Brain pericyte (primary cell): Measurements from ENCODE around the gene TP63.

Experiments
- DNase-seq: peaks from one replicate; pipeline ENCODE4 v3.0.0-alpha.2; 2012; ENCODE audit warnings: low read depth, low spot score

Gene TP63

GRCh38 chr3:189809583-189809982, 178.4 kb downstream of the TP63 start:
- no peak for DNase-seq

DNA sequence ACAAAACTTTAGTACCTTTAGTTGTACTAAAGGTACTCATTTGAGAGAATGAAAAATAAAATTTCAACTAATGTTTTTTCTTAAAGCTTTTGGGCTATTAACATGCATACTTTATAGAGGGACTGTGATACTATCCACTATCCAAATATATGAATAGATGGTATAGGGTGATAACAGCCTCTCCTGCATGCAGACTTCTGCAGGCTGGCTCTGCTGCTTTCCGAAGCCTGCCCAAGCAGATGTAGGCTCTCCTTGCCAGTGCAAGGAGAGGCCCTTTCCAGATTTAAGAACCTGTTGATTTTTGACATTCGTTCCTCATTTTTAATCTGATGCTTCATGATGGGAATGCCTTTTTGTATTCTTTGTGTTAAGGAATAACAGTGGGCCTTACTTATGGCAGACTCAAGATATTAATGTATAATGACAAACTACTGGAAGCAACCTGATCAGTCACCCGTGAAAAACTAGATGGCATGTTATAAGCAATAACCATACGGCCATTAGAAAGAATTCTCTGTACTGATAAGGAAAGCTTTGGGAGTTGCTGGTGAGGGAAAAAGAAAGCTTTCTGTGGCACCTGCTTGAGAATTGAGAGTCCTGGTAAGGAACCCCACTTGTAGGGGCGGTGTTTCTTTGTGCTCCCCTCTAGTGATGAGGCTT, 181.7 kb downstream of the TP63 start:
- DNase-seq, result no peak

DNA sequence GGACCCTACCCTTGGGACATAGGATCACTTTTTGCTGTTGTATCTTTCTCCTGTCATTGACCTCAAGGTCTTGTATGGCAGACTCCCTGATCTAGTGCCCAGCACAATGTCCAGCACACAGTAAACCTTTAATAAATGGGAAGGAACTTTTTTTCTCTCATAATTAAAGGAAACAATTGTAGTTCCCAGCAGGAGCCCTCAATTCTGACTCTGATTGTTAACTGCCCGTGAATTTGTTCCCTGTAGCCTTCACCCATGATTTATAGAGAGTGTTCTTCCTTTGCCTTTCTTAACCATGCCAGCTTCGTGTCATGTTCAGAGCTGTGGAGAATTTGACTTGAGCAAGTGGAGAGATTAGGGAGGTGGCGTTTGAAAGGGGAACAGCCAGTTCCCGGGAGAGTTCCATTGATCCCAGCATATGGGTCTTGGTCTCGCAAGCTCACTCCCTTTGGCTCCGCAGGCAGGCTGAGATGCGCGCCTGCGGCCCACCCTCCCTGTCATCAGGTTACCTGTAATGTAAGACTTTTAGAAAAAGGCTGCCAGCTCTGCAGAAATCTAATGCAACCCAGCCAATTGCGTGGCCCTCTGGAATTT, 182.6 kb downstream of the TP63 start:
- no peak for DNase-seq

DNA sequence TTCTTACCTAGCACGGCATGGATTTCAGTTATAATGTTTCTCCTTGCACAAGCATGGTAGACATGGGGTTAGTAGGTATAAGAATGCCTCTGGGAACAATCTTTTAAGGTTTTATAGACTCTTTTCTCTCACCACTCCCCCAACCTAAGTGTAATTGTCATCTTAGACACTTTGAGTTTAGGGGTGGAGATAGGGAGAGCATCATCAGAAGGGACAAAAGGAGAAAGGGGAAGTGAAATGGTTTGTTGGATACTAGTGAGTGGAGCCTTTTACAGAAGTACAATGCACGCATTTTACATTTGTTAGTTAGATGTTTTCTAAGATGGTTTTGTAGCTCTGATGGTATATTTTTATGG, 189.2 kb downstream of the TP63 start:
- DNase-seq, result no peak

- no peak for DNase-seq
These were observed 190.1 kb downstream of the TP63 start for GRCh38 chr3:189821262-189821661.

GRCh38 chr3:189822726-189823125, 191.5 kb downstream of the TP63 start:
- no peak for DNase-seq

DNA sequence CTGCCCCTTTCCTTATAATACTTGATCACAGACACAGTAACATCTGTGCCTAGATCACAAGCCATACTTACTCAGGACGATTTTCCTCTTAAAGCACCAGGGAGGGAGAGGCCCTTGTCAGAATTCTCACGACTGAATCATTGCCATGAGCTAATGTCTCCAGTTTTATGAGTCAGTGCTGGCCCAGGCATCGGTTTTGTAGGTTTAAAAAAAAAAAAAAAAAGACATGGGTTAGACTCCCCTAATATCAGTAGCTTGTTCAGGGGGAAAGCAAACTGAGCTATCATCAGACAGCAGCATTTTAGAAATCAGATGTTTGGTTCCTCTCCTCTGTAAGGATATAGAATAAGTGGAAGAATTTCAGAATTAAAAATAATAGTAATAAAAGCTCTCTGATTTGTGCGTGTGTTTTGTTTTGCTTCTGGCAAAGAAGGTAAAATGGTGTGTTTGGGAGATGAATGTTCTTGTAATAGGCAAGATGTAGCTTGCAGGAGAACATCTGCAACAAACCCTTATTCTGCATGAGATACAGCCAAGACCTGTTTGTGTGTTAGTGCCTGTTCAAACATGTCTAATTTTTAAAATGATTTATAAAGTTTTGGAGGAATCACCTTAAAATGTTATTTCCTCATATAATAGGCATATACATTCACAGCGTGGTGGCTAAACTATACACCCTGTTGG, 193.6 kb downstream of the TP63 start:
- no peak for DNase-seq

DNA sequence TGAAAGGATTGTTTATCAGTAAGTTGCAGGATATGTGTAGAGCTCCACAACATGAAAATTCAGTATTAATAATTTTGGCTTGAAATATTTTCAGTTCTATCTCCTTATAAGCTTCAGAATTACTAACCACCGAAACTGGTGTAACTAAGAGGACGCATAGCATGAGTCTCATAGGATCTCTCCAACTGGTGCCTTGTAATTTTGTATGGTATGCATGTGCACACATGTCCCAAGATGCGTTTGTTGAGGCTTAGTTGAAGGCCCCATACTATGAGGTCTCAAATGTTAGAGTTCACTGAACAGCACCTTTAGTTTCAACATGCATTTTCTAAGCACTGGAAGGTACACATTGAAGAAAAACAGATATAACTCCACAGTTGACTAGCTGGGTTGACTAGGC, 195.4 kb downstream of the TP63 start:
- no peak for DNase-seq

DNA sequence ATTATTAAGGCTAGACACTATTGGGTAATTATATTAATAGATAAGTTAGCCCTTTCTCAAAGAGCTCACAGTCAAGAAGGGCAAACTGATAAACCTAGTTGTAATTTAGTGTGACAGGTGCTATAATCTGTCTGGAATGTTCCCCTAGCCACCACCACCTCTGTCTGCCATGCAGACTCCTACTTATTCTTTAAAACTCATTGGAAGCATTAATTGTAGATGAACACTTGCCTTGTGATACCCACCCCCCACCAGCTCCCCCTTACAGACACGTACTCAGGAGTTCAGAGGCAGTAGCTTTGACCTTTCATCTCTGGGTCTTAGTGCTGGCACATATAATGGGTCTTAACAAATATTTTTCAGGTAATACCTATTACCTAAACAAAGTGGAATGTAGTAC, 195.9 kb downstream of the TP63 start:
- no peak for DNase-seq

DNA sequence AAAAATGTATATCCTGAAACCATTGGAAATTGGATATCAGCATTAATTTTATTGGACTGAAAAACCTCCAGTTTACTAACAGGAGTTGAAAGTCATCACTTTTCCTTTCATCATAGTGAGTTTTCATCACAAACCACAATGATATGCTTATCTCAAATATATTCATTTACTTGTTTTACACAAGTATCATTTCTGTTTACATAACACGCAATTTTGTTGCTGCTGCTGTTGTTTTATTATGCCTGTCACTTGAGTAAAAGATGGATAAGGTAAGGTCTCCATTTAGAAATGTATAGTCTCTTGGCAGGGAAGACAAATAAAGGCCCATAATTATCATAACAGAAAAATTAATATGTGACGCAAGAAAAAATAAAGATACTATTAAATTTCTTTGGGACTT, 199.2 kb downstream of the TP63 start:
- DNase-seq, result no peak

DNA sequence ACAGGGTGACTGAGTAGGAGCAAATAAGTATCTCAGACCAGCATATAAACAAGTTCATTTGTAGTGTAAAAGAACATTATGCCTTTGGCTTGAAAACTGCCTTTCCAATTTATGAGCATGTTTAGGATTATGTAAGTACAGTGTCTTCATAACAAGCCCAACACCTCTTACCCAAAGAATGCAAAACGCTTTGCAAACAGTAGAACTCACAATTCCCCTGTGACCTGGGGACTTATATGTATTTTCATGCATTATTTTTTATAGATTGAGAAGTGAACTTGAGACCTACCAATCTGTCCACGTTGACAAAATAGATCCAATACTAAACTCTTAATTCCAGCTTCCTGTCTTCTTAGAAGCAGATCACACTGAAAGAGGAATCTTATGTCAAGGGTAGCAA, 202.1 kb downstream of the TP63 start:
- DNase-seq, result no peak

DNA sequence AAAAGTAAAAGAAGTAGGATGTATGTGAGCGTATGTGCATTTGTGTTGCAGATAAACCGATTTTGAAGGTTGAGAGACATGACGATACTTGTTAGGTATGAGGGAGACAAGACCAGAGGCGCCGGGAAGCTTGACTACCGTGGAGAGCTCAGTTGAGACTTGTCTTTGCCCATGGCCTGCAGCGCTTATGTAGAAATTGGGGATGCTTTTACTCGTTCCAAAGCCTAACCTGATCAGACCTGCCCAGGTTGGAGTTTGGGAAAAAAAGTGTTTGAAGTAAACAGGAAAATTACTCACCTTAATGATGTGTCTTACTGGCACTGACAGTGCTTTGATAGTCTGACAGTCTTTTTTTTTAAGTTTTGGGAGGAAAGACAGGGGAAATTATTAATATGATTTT, 202.8 kb downstream of the TP63 start:
- no peak for DNase-seq

- no peak for DNase-seq
These were observed 203.3 kb downstream of the TP63 start for GRCh38 chr3:189834462-189834861.

GRCh38 chr3:189836795-189837194, 205.6 kb downstream of the TP63 start:
- no peak for DNase-seq

- no peak for DNase-seq
These were observed 207.1 kb downstream of the TP63 start for GRCh38 chr3:189838291-189838690.

DNA sequence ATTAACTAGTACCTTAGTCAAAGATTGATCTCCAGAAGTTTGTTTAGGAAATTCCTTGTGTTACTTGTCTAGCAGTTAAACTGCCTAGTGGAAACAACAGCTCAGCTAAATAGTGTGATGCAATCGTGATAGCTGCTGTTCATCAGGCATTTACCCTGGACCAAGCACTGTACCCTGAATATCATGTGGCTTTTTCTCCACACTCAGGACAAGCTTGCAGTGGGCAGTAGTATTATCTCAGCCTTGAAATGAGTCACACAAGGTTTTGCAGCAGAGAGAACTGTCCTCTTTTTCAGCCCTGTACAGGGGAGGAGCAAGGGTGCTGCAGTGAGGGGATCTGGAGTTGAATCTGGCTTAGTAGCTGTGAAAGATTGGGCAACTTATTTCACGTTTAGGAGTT, 208.4 kb downstream of the TP63 start:
- DNase-seq, result no peak

DNA sequence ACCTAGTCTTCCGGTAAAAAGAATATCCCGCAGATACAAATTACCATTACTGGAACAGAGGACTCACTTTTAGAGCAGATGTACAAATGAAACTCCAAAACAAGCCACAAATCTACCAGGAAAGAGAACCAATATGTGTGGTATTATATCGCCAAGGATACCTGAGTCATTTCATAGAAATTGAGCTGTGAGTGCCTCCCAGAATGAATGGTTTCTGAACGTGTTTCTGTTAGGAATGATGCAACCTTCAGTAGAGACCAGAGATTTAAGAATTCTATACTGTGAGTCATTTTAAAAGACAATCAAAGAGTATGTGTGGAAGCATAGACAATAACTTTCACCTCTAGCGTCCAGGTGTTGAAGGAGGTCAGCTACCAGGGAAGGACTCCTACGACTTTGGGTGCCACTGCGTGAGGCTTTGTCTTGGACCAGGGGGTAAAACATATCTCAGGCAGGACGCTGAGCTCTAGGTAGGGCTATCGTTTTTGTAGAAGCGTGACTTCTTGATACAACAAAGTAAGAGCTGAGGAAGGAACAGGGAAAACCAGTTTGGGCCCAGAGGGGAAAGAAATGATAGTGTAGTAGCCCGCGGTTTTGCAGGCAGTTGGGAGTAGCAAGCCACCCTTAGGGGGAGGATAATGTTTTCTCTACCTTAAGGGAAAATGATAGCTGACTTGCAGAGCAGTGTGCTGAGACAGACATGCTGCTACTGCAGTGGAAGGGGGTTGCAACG, 210.4 kb downstream of the TP63 start:
- DNase-seq, result no peak

GRCh38 chr3:189842681-189843602, 211.8 kb downstream of the TP63 start:
- DNase-seq, result no peak

GRCh38 chr3:189845069-189845468, 213.9 kb downstream of the TP63 start:
- DNase-seq, result no peak

DNA sequence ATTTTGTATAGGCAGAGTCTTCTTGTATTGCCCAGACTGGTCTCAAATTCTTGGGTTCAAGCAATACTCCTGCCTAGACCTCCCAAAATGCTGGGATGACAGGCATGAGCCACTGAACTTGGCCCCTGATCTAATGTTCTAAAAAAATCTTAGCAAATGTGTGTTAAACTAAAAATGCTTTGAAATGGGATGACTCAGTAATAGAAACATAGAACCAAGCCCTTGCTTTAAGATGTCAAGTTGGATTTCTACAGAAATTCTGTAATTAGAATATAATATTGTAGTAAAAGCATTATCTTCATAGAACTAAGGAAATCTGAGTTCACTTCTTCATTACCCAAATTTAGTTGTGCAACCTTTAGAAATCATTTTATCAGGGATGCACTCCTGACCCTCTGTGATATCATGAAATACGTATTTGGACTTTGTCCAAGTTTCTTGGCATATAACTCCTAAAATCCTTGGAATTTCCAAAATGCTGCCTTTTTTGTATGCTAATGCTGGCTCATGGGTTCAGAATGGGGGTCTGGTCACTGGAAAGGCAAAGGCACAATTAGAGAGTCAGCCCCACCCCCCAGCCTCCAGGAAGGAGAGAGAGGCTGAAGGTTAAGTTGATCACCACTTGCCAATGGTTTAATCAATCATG, 217.3 kb downstream of the TP63 start:
- DNase-seq, result no peak

DNA sequence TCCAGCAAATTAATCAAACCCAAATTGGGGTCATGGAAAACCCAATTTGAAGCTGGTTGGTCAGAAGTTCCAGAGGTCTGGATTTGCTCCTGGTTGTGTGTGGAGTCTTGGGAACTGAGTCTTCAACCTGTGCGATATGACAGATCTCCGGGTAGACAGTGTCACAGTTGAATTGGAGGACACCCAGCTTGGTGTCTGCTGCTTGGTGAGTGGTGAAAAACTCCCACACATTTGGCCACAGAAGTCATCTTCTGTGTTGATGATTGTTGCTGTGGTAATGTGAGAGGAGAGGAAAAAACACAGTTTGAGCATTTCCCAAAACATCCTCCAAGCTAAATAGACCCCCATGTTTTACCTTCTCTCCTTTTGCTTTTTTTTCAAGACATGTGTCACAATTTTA, 218.1 kb downstream of the TP63 start:
- DNase-seq, result no peak
